ENCODE measurements around the gene TIMP1. TPM values are rescaled to one million over a fixed set of nuclear protein-coding genes. Genes with fewer than 3 reads are reported as not detected.
A peak's percentile ranks its signal among the peaks of the same experiment; 100 is the strongest.

TIMP1 gene
- total RNA-seq, 1 donor from 2014 or later = 6.7 TPM

DNA sequence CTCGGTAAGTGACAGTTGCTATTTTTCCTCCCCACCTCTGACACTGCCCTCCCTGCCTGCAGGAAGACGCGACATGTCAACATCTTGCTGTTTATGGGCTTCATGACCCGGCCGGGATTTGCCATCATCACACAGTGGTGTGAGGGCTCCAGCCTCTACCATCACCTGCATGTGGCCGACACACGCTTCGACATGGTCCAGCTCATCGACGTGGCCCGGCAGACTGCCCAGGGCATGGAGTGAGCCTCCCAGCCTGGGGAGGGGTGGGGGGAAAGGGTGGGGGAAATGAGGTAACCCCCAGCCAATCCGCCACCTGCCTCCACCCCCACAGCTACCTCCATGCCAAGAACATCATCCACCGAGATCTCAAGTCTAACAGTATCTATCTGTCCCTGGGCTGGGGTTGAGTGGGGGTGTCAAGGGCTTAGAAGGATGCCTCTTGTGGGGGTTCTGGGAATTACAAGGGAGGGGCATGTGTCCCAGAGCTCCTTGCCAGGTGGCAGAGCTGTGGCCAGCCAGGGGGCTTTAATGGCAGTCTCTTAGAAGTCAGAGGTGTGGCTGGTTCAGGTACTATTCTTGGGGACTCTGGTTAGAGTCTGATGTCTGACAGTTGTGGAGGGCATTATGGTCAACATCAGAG lies 13.5 kb upstream of the TIMP1 start:
- ChIA-PET CTCF (no interaction called here), POLR2A (no interaction called here)
- Mint-ChIP-seq H3K27ac (no peak overlapping the region), H3K4me3 (no peak overlapping the region), H3K9me3 (no peaks in the 10 kb centered on the region), H3K36me3 (ENCODE audit: low read depth) (peaks cover 73% of the 10 kb centered on the region), H3K27me3 (peaks cover 4% of the 10 kb centered on the region), H3K4me1 (peaks cover 26% of the 10 kb centered on the region)
- ATAC-seq (ENCODE audit: low read depth) (peak; percentile 72), DNase-seq (no peak)
- intact Hi-C loops (cut with micrococcal nuclease) = loop anchor here (10.0 kb wide), 1 partner anchor 266 kb away; the partner anchor contains the start of gene ZNF81
- TF ChIP-seq, protein P1, sequence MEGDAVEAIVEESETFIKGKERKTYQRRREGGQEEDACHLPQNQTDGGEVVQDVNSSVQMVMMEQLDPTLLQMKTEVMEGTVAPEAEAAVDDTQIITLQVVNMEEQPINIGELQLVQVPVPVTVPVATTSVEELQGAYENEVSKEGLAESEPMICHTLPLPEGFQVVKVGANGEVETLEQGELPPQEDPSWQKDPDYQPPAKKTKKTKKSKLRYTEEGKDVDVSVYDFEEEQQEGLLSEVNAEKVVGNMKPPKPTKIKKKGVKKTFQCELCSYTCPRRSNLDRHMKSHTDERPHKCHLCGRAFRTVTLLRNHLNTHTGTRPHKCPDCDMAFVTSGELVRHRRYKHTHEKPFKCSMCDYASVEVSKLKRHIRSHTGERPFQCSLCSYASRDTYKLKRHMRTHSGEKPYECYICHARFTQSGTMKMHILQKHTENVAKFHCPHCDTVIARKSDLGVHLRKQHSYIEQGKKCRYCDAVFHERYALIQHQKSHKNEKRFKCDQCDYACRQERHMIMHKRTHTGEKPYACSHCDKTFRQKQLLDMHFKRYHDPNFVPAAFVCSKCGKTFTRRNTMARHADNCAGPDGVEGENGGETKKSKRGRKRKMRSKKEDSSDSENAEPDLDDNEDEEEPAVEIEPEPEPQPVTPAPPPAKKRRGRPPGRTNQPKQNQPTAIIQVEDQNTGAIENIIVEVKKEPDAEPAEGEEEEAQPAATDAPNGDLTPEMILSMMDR (IDR thresholded peaks at IDR 0.05) = no peak

- peaks cover 58% of the 10 kb centered on the region for H3K36me3 Mint-ChIP-seq (ENCODE audit: low read depth)
Measured at GRCh38 chrX:47570794-47571193, 11.4 kb upstream of the TIMP1 start.

GRCh38 chrX:47571215-47571614 lies 11.0 kb upstream of the TIMP1 start:
- Mint-ChIP-seq H3K9me3 (no peaks in the 10 kb centered on the region), H3K4me3 (no peak overlapping the region), H3K27me3 (peaks cover 4% of the 10 kb centered on the region), H3K36me3 (ENCODE audit: low read depth) (peaks cover 56% of the 10 kb centered on the region), H3K4me1 (peaks cover 17% of the 10 kb centered on the region), H3K27ac (no peak overlapping the region)
- TF ChIP-seq, protein P1 (IDR thresholded peaks at IDR 0.05) = no peak
- ChIA-PET POLR2A (no interaction called here), CTCF (no interaction called here)
- no peak for ATAC-seq (ENCODE audit: low read depth)
- DNase-seq = no peak
- intact Hi-C loops (cut with micrococcal nuclease) = no loop called here

More at GRCh38 chrX:47570794-47571193, 11.4 kb upstream of the TIMP1 start:
- Mint-ChIP-seq H3K4me1 (peaks cover 19% of the 10 kb centered on the region), H3K4me3 (no peak overlapping the region), H3K27ac (no peak overlapping the region), H3K9me3 (no peaks in the 10 kb centered on the region), H3K27me3 (peaks cover 4% of the 10 kb centered on the region)
- ATAC-seq (ENCODE audit: low read depth) (no peak), DNase-seq (no peak)
- TF ChIP-seq, protein P1 (IDR thresholded peaks at IDR 0.05) = no peak
- POLR2A ChIA-PET = no interaction called here
- CTCF ChIA-PET = no interaction called here
- intact Hi-C loops (cut with micrococcal nuclease) = no loop called here

DNA sequence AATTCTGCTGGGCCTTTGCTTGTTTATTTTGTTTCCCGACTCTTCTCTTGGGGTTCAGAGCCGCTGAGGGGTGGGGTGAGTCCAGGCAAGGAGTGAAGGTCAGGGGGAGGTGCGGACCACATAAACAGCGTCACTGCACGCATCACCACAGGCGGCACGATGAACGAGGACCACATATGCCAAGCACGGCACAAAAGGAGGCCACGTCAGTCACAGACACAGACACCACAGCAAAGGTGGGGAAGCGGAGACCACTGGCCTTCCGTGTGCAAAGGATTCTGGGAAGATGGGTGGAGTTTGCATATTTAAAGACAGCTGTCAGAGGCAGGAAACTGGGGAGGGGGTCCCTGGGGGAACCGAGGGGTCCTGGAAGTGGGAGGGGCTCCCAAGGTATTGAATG lies 10.3 kb upstream of the TIMP1 start:
- TF ChIP-seq, protein P1 (IDR thresholded peaks at IDR 0.05) = no peak
- ChIA-PET CTCF (no interaction called here), POLR2A (no interaction called here)
- no peak overlapping the region for H3K4me3 Mint-ChIP-seq
- H3K4me1 Mint-ChIP-seq = peaks cover 13% of the 10 kb centered on the region
- H3K27me3 Mint-ChIP-seq = peaks cover 4% of the 10 kb centered on the region
- ATAC-seq (ENCODE audit: low read depth) (no peak), DNase-seq (no peak)
- no peaks in the 10 kb centered on the region for H3K9me3 Mint-ChIP-seq
- peaks cover 51% of the 10 kb centered on the region for H3K36me3 Mint-ChIP-seq (ENCODE audit: low read depth)
- H3K27ac Mint-ChIP-seq = no peak overlapping the region
- intact Hi-C loops (cut with micrococcal nuclease) = no loop called here

DNA sequence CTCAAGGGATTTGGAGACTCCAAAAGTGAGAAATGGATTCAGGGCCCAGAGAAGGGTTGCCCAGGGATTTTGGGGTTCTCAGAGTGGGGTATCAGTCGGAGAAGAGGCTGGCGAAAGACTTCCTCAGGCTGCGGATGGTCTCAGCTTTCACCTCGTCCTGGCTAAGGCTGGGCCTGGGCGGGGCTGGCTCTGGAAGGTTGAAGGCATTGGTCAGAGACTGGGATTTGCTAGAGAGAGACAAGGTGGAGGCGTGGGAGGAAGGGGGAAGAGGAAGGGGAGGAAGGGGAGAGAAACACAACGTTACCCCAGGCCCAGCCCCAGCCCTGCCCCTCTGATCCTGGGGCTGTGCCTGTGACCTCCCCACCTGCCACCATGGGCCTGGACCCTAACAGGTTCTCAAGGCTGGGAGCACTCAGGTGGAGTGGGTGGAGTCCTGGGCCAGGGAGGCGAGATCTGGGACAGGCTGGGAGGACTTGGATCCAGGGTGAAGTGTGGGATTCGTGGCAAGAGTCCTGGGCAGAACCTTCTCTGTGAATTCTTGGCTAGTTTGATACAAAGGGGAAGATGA lies 9.4 kb upstream of the TIMP1 start:
- Mint-ChIP-seq H3K9me3 (no peaks in the 10 kb centered on the region), H3K4me3 (no peak overlapping the region), H3K4me1 (peaks cover 8% of the 10 kb centered on the region), H3K27me3 (peaks cover 4% of the 10 kb centered on the region), H3K27ac (no peak overlapping the region), H3K36me3 (ENCODE audit: low read depth) (peaks cover 42% of the 10 kb centered on the region)
- ATAC-seq (ENCODE audit: low read depth) = no peak
- POLR2A ChIA-PET = no interaction called here
- no peak for DNase-seq
- CTCF ChIA-PET = no interaction called here
- intact Hi-C loops (cut with micrococcal nuclease) = no loop called here
- TF ChIP-seq, protein P1 (IDR thresholded peaks at IDR 0.05) = no peak

All from activated B cell treated with CpG ODN at 0.5 μM for 24 hours (primary cell).